Lower leg skin (tissue), 4 donors: ENCODE data around the gene GSK3B. TPM values are rescaled to one million over a fixed set of nuclear protein-coding genes. Genes with fewer than 3 reads are reported as not detected.

ENCODE experiments used
- DNase-seq, 2 donors: peaks; one replicate each; pipeline ENCODE4 v3.0.0-alpha.2; 2019; ENCODE audit warnings: low spot score in 2 of 2
- H3K4me3 ChIP-seq: fragments of 200-600 bp; sonication (generic); 2 replicates; pipeline ENCODE4 v1.5.1; 2017; ENCODE audit warnings: mild to moderate bottlenecking, low read depth; ENCODE audit not compliant: poor library complexity, severe bottlenecking
- CTCF ChIP-seq, 3 donors: fragments of 450-650 bp; IDR thresholded peaks; one replicate each; pipeline ENCODE4 v1.5.1; 2016; ENCODE audit warnings: antibody characterized with exemption in 3 of 3, mild to moderate bottlenecking in 3 of 3, moderate library complexity in 2 of 3
- POLR2A ChIP-seq, 2 donors: fragments of 450-650 bp; IDR thresholded peaks; one replicate each; pipeline ENCODE4 v1.6.1; 2016 to 2017; ENCODE audit warnings: antibody characterized with exemption in 2 of 2, mild to moderate bottlenecking in 1 of 2, moderate library complexity in 1 of 2
- WGBS, 2 donors: methylation state at CpG; one replicate each; pipeline ENCODE4 v1.1.5; 2018; 5-methylcytosine and 5-hydroxymethylcytosine counted together
- intact Hi-C: fragments of 100-400 bp; cut with DNase I; formaldehyde crosslinking; loops from one replicate; pipeline ENCODE4 v1.15.0; 2023; ENCODE audit warnings: low total_unique reads
- total RNA-seq, 4 donors: library from RNA; depleted of rRNA; stranded (reverse); fragments of >200 nt; gene quantifications; one replicate each; pipeline ENCODE4 v1.1.0, GENCODE V29; 2016

Gene GSK3B
- total RNA-seq, 4 donors from 2014 or later = 37.3 to 48.7 (median 46.0) TPM

GRCh38 chr3:120072867-120073525 is 21.3 kb downstream of the GSK3B start:
- intact Hi-C loops = no loop called here
- H3K4me3 ChIP-seq = no peak overlapping the region
- TF ChIP-seq POLR2A (IDR thresholded peaks at IDR 0.05) = no peak
- WGBS, 2 donors = 91 to 92% methylated on average over 3 of the region's 3 CpGs
- DNase-seq = no peak

- H3K4me3 ChIP-seq = no peak overlapping the region
- TF ChIP-seq POLR2A (IDR thresholded peaks at IDR 0.05) (no peak), CTCF (IDR thresholded peaks at IDR 0.05) (no peak)
- WGBS, 2 donors = 90 to 92% methylated on average over 6 of the region's 6 CpGs
- intact Hi-C loops = no loop called here
- DNase-seq = no peak
These were observed 23.0 kb downstream of the GSK3B start for GRCh38 chr3:120071259-120071658.

- 81 to 91% methylated on average over 4 of the region's 4 CpGs for WGBS, 2 donors
- DNase-seq = no peak
- TF ChIP-seq CTCF (IDR thresholded peaks at IDR 0.05) (no peak), POLR2A (IDR thresholded peaks at IDR 0.05) (no peak)
- H3K4me3 ChIP-seq = no peak overlapping the region
- intact Hi-C loops = no loop called here
These were observed 23.8 kb downstream of the GSK3B start for GRCh38 chr3:120070263-120070981.

GRCh38 chr3:120067083-120067482 is 27.2 kb downstream of the GSK3B start:
- TF ChIP-seq POLR2A (IDR thresholded peaks at IDR 0.05) (no peak), CTCF (IDR thresholded peaks at IDR 0.05) (no peak)
- H3K4me3 ChIP-seq = no peak overlapping the region
- intact Hi-C loops = no loop called here
- no peak for DNase-seq
- 87 to 94% methylated on average over 3 of the region's 3 CpGs for WGBS, 2 donors

GRCh38 chr3:120066634-120067033 is 27.6 kb downstream of the GSK3B start:
- intact Hi-C loops = no loop called here
- no peak for DNase-seq
- no peak for TF ChIP-seq CTCF (IDR thresholded peaks at IDR 0.05)
- TF ChIP-seq POLR2A (IDR thresholded peaks at IDR 0.05) = no peak
- 94 to 97% methylated on average over 4 of the region's 4 CpGs for WGBS, 2 donors
- H3K4me3 ChIP-seq = no peak overlapping the region

GRCh38 chr3:120064641-120065040 is 29.6 kb downstream of the GSK3B start:
- WGBS, 2 donors = 93% methylated on average over 2 of the region's 2 CpGs
- no peak for DNase-seq
- TF ChIP-seq POLR2A (IDR thresholded peaks at IDR 0.05) (no peak), CTCF (IDR thresholded peaks at IDR 0.05) (no peak)
- no peak overlapping the region for H3K4me3 ChIP-seq
- intact Hi-C loops = no loop called here
